Liver (tissue), 9 donors: Measurements from ENCODE around the gene KBTBD7. TPM values are rescaled to one million over a fixed set of nuclear protein-coding genes. Genes with fewer than 3 reads are reported as not detected.
"Not testable (repeated sequence)": the region's sequence is repeated elsewhere in the genome, so short reads cannot be mapped to it uniquely, and the experiment has no call there.

ENCODE experiments used
- DNase-seq: peaks from one replicate; pipeline ENCODE4 v3.0.0-alpha.2; 2017; ENCODE audit warnings: low spot score
- H3K27ac ChIP-seq, 2 donors: one replicate each; pipeline ENCODE4 v1.7.0; 2013; ENCODE audit warnings: inconsistent platforms in 2 of 2, low read length in 2 of 2, control low read depth in 1 of 2, low read depth in 1 of 2, mild to moderate bottlenecking in 1 of 2
- H3K27me3 ChIP-seq, 4 donors: one replicate each; pipeline versions ENCODE4 v1.6.1 to v1.7.0; 2013; ENCODE audit warnings: low read length in 3 of 4, inconsistent platforms in 1 of 4, mild to moderate bottlenecking in 1 of 4, moderate library complexity in 1 of 4; ENCODE audit not compliant: control insufficient read depth in 4 of 4, insufficient read depth in 4 of 4
- H3K36me3 ChIP-seq, 4 donors: one replicate each; pipeline versions ENCODE4 v1.6.1 to v1.7.0; 2013; ENCODE audit warnings: low read length in 3 of 4, mild to moderate bottlenecking in 3 of 4, low read depth in 1 of 4, moderate library complexity in 1 of 4; ENCODE audit not compliant: control insufficient read depth in 4 of 4, insufficient read depth in 3 of 4
- H3K4me1 ChIP-seq, 4 donors: one replicate each; pipeline versions ENCODE4 v1.6.1 to v1.7.0; 2013; ENCODE audit warnings: low read length in 3 of 4, mild to moderate bottlenecking in 3 of 4, moderate library complexity in 1 of 4; ENCODE audit not compliant: control insufficient read depth in 4 of 4, insufficient read depth in 4 of 4
- H3K4me3 ChIP-seq, 3 donors: one replicate each; pipeline versions ENCODE4 v1.6.1 to v1.7.0; 2013; ENCODE audit warnings: low read length in 3 of 3, control low read depth in 1 of 3, low read depth in 1 of 3, mild to moderate bottlenecking in 1 of 3
- H3K9ac ChIP-seq, 2 donors: one replicate each; pipeline ENCODE4 v1.7.0; 2013; ENCODE audit warnings: low read length in 2 of 2, mild to moderate bottlenecking in 2 of 2, moderate library complexity in 2 of 2, control low read depth in 1 of 2, low read depth in 1 of 2
- H3K9me3 ChIP-seq, 4 donors: one replicate each; pipeline versions ENCODE4 v1.6.1 to v1.7.0; 2013; ENCODE audit warnings: low read length in 3 of 4; ENCODE audit not compliant: control insufficient read depth in 4 of 4
- EGR1 ChIP-seq, 2 donors: IDR thresholded peaks; 2 replicates each; pipeline ENCODE4 v1.6.1; 2016 to 2018; ENCODE audit warnings: antibody characterized with exemption in 2 of 2, low read depth in 2 of 2
- FOXA1 ChIP-seq: IDR thresholded peaks from 2 replicates; pipeline ENCODE4 v1.6.1; 2016; ENCODE audit warnings: antibody characterized with exemption
- FOXA2 ChIP-seq: IDR thresholded peaks from 2 replicates; pipeline ENCODE4 v1.6.1; 2016; ENCODE audit warnings: antibody characterized with exemption
- GABPA ChIP-seq, 2 donors: IDR thresholded peaks in 1 of 2; conservative IDR thresholded peaks in 1 of 2; 2 replicates each; pipeline ENCODE4 v1.6.1; 2016; ENCODE audit warnings: antibody characterized with exemption in 2 of 2, mild to moderate bottlenecking in 1 of 2, moderate library complexity in 1 of 2
- HNF4A ChIP-seq, 2 donors: conservative IDR thresholded peaks; 2 replicates each; pipeline ENCODE4 v1.6.1; 2016; ENCODE audit warnings: antibody characterized with exemption in 2 of 2, mild to moderate bottlenecking in 2 of 2
- HNF4G ChIP-seq: IDR thresholded peaks from 2 replicates; pipeline ENCODE4 v1.6.1; 2016; ENCODE audit warnings: antibody characterized with exemption
- JUND ChIP-seq, 2 donors: IDR thresholded peaks; 2 replicates each; pipeline ENCODE4 v1.6.1; 2016; ENCODE audit warnings: antibody characterized with exemption in 2 of 2
- NR2F2 ChIP-seq: IDR thresholded peaks from 2 replicates; pipeline ENCODE4 v1.6.1; 2016; ENCODE audit warnings: antibody characterized with exemption
- RXRA ChIP-seq, 2 donors: IDR thresholded peaks; 2 replicates each; pipeline ENCODE4 v1.6.1; 2017 to 2018; ENCODE audit warnings: antibody characterized with exemption in 2 of 2, mild to moderate bottlenecking in 1 of 2
- SP1 ChIP-seq: IDR thresholded peaks from 2 replicates; pipeline ENCODE4 v1.6.1; 2018; ENCODE audit warnings: antibody characterized with exemption, mild to moderate bottlenecking
- TAF1 ChIP-seq: conservative IDR thresholded peaks from 2 replicates; pipeline ENCODE4 v1.6.1; 2016; ENCODE audit warnings: antibody characterized with exemption, mild to moderate bottlenecking
- YY1 ChIP-seq: IDR thresholded peaks from 2 replicates; pipeline ENCODE4 v1.6.1; 2016; ENCODE audit warnings: antibody characterized with exemption, mild to moderate bottlenecking
- WGBS: extraction: QIAGEN DNeasy Blood & Tissue Kit; methylation state at CpG from one replicate; pipeline ENCODE4 v1.1.7; 2013; 5-methylcytosine and 5-hydroxymethylcytosine counted together
- polyA plus RNA-seq, 2 donors: library from polyadenylated mRNA; stranded (reverse) in 1 of 2; unstranded in 1 of 2; fragments of 200-250 nt in 1 of 2; fragments of >200 nt in 1 of 2; fragmentation: Nextera tagmentation in 1 of 2; extraction: Ambion mirVana in 1 of 2; gene quantifications; one replicate each; pipeline versions ENCODE4 v1.2.1 to v1.2.3, GENCODE V29; 2013 to 2015
- total RNA-seq, 2 donors: library from RNA; depleted of rRNA; stranded (reverse); fragments of >200 nt; gene quantifications; one replicate each; pipeline ENCODE4 v1.2.3, GENCODE V29; 2014
- TF ChIP-seq, protein P1 (sequence below): fragments of 150-350 bp; IDR thresholded peaks from 2 replicates; pipeline ENCODE4 v1.5.1; 2017; ENCODE audit warnings: improper control_type of control experiment, low read depth, low read length; ENCODE audit not compliant: missing input control
- TF ChIP-seq, protein P2 (sequence below): IDR thresholded peaks from 2 replicates; pipeline ENCODE4 v1.6.1; 2016; ENCODE audit warnings: antibody characterized with exemption, mild to moderate bottlenecking
- TF ChIP-seq, protein P3 (sequence below): IDR thresholded peaks from 2 replicates; pipeline ENCODE4 v1.6.1; 2016; ENCODE audit warnings: antibody characterized with exemption
- TF ChIP-seq, protein P4 (sequence below): IDR thresholded peaks from 2 replicates; pipeline ENCODE4 v1.6.1; 2016; ENCODE audit warnings: antibody characterized with exemption
- TF ChIP-seq, protein P5 (sequence below): IDR thresholded peaks from 2 replicates; pipeline ENCODE4 v1.6.1; 2016; ENCODE audit warnings: antibody characterized with exemption
- donor health status: healthy.
- donor health status: healthy.
- donor health status: healthy.
- donor health status: healthy.
- donor health status: healthy.

The KBTBD7 gene
- total and polyA plus RNA-seq, 4 donors, result 3.3 to 10.1 (median 6.9) TPM

DNA sequence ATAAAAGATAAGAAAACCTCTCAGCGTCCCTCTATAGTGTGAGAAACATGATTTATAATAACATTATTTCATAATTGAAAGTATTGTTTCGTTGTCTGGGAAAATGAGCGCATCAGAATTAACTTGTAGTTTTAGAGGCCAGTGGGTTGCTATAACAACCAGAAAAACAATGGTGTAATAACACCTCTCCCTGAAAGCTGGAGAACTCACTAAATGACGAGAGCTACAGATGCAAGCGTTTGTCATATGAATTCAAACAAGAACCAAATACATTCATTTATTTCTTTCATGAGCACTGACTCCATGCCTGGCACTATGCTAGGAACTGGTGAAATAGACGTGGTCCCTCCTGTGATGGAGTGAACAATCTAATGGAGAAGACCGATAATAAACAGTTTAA, 16.3 kb downstream of the KBTBD7 start:
- 91% methylated on average over 7 of the region's 7 CpGs for WGBS
- H3K27me3 ChIP-seq, result no peaks in the 10 kb centered on the region
- no peaks in the 10 kb centered on the region for H3K4me1 ChIP-seq
- H3K4me3 ChIP-seq, result no peak overlapping the region
- no peaks in the 10 kb centered on the region for H3K36me3 ChIP-seq
- H3K27ac ChIP-seq, result no peak overlapping the region
- H3K9me3 ChIP-seq, result no peaks in the 10 kb centered on the region
- DNase-seq, result no peak
- H3K9ac ChIP-seq, result no peak overlapping the region
- TF ChIP-seq, protein P1, sequence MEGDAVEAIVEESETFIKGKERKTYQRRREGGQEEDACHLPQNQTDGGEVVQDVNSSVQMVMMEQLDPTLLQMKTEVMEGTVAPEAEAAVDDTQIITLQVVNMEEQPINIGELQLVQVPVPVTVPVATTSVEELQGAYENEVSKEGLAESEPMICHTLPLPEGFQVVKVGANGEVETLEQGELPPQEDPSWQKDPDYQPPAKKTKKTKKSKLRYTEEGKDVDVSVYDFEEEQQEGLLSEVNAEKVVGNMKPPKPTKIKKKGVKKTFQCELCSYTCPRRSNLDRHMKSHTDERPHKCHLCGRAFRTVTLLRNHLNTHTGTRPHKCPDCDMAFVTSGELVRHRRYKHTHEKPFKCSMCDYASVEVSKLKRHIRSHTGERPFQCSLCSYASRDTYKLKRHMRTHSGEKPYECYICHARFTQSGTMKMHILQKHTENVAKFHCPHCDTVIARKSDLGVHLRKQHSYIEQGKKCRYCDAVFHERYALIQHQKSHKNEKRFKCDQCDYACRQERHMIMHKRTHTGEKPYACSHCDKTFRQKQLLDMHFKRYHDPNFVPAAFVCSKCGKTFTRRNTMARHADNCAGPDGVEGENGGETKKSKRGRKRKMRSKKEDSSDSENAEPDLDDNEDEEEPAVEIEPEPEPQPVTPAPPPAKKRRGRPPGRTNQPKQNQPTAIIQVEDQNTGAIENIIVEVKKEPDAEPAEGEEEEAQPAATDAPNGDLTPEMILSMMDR, result no peak
- TF ChIP-seq RXRA (IDR thresholded peaks at IDR 0.05) (no peak), SP1 (no peak), EGR1 (IDR thresholded peaks at IDR 0.05; ENCODE audit: low read depth in 2 of 2) (no peak), YY1 (no peak), HNF4G (no peak), TAF1 (no peak), JUND (IDR thresholded peaks at IDR 0.05) (no peak), GABPA (IDR thresholded peaks at IDR 0.05 in 1 of 2, conservative IDR thresholded peaks at IDR 0.05 in 1 of 2) (no peak), FOXA2 (no peak), HNF4A (conservative IDR thresholded peaks at IDR 0.05) (no peak), NR2F2 (no peak), FOXA1 (no peak)
- TF ChIP-seq, protein P2, sequence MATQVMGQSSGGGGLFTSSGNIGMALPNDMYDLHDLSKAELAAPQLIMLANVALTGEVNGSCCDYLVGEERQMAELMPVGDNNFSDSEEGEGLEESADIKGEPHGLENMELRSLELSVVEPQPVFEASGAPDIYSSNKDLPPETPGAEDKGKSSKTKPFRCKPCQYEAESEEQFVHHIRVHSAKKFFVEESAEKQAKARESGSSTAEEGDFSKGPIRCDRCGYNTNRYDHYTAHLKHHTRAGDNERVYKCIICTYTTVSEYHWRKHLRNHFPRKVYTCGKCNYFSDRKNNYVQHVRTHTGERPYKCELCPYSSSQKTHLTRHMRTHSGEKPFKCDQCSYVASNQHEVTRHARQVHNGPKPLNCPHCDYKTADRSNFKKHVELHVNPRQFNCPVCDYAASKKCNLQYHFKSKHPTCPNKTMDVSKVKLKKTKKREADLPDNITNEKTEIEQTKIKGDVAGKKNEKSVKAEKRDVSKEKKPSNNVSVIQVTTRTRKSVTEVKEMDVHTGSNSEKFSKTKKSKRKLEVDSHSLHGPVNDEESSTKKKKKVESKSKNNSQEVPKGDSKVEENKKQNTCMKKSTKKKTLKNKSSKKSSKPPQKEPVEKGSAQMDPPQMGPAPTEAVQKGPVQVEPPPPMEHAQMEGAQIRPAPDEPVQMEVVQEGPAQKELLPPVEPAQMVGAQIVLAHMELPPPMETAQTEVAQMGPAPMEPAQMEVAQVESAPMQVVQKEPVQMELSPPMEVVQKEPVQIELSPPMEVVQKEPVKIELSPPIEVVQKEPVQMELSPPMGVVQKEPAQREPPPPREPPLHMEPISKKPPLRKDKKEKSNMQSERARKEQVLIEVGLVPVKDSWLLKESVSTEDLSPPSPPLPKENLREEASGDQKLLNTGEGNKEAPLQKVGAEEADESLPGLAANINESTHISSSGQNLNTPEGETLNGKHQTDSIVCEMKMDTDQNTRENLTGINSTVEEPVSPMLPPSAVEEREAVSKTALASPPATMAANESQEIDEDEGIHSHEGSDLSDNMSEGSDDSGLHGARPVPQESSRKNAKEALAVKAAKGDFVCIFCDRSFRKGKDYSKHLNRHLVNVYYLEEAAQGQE, result no peak
- TF ChIP-seq, protein P3, sequence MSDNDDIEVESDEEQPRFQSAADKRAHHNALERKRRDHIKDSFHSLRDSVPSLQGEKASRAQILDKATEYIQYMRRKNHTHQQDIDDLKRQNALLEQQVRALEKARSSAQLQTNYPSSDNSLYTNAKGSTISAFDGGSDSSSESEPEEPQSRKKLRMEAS, result no peak
- TF ChIP-seq, protein P4, sequence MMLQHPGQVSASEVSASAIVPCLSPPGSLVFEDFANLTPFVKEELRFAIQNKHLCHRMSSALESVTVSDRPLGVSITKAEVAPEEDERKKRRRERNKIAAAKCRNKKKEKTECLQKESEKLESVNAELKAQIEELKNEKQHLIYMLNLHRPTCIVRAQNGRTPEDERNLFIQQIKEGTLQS, result no peak
- TF ChIP-seq, protein P5, sequence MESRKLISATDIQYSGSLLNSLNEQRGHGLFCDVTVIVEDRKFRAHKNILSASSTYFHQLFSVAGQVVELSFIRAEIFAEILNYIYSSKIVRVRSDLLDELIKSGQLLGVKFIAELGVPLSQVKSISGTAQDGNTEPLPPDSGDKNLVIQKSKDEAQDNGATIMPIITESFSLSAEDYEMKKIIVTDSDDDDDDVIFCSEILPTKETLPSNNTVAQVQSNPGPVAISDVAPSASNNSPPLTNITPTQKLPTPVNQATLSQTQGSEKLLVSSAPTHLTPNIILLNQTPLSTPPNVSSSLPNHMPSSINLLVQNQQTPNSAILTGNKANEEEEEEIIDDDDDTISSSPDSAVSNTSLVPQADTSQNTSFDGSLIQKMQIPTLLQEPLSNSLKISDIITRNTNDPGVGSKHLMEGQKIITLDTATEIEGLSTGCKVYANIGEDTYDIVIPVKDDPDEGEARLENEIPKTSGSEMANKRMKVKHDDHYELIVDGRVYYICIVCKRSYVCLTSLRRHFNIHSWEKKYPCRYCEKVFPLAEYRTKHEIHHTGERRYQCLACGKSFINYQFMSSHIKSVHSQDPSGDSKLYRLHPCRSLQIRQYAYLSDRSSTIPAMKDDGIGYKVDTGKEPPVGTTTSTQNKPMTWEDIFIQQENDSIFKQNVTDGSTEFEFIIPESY, result no peak

DNA sequence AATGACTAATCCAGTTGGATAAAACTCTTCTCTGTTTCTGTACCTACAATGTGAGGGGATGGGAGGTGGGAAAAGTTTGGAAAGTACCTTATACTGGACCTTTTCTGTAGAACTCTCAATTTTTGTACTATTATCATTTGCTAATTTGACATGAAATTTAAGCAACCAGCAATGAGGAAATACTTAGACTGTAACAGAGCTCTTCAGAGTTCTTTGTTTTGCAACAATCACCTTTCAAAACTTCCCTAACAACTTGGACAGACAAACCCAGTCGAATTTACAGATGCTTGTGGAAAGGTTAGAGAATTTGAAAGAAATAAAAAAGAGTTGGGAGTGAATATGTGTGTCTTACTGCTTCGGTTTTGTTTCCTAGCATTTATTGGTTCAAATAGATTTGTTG, 16.8 kb downstream of the KBTBD7 start:
- Histone ChIP-seq H3K4me3 (no peak overlapping the region), H3K4me1 (no peaks in the 10 kb centered on the region), H3K36me3 (no peaks in the 10 kb centered on the region), H3K9ac (no peak overlapping the region), H3K27me3 (no peaks in the 10 kb centered on the region), H3K9me3 (no peaks in the 10 kb centered on the region), H3K27ac (no peak overlapping the region)
- no peak for DNase-seq
- TF ChIP-seq FOXA1, result no peak
- TF ChIP-seq, protein P3, result no peak
- WGBS, result 41% methylated on average over 2 of the region's 2 CpGs

DNA sequence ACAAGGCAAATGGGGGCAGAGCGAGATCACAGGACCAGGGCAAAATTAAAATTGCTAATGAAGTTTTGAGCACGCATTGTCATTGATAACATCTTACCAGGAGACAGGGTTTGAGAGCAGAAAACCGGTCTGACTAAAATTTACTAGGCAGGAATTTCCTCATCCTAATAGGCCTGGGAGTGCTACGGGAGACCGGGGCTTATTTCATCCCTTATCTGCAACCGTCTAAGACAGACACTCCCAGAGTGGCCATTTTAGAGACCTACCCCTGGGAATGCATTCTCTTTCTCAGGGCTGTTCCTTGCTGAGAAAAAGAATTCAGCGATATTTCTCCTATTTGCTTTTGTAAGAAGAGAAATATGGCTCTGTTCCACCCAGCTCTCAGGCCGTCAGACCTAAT, 18.8 kb downstream of the KBTBD7 start:
- H3K27ac ChIP-seq, DNase-seq, H3K27me3 ChIP-seq, H3K4me3 ChIP-seq, H3K4me1 ChIP-seq, H3K9me3 ChIP-seq, H3K36me3 ChIP-seq, H3K9ac ChIP-seq: not testable (repeated sequence)
- WGBS, result 95% methylated on average over 8 of the region's 8 CpGs
